NCI-H2107 treated with DMSO at 0.1 percent for 48 hours (cell line): ENCODE results near the gene CCDC77.
A peak's percentile ranks its signal among the peaks of the same experiment; 100 is the strongest.

Experiments used
- DNase-seq: peaks from one replicate; lab custom pipeline; 2025; ENCODE audit not compliant: unreplicated experiment; lab: John Stamatoyannopoulos, UW

CCDC77 gene

GRCh38 chr12:452667-453210 lies 51.3 kb downstream of the CCDC77 start:
- no peak for DNase-seq

- DNase-seq: no peak
These were observed 53.4 kb downstream of the CCDC77 start for GRCh38 chr12:454833-455232.

- no peak for DNase-seq
These were observed 54.4 kb downstream of the CCDC77 start for GRCh38 chr12:455821-456220.

GRCh38 chr12:457676-458075 lies 56.2 kb downstream of the CCDC77 start:
- DNase-seq: no peak

GRCh38 chr12:459050-459429 lies 57.6 kb downstream of the CCDC77 start:
- no peak for DNase-seq

GRCh38 chr12:459430-460258 lies 58.2 kb downstream of the CCDC77 start, which contains the start of gene B4GALNT3:
Gene B4GALNT3, plus strand, starts transcription at chr12:459939. Its CDS starts 438 bp downstream, at chr12:460377.
- peak; percentile 52 for DNase-seq

GRCh38 chr12:460261-461230 lies 59.1 kb downstream of the CCDC77 start:
- DNase-seq: no peak

- no peak for DNase-seq
These were observed 60.0 kb downstream of the CCDC77 start for GRCh38 chr12:461425-461824.

- no peak for DNase-seq
These were observed 61.7 kb downstream of the CCDC77 start for GRCh38 chr12:462936-463705.

- peak; percentile 64 for DNase-seq
These were observed 63.2 kb downstream of the CCDC77 start for GRCh38 chr12:464484-465267.

- no peak for DNase-seq
These were observed 64.6 kb downstream of the CCDC77 start for GRCh38 chr12:466039-466438.

- DNase-seq: no peak
These were observed 65.3 kb downstream of the CCDC77 start for GRCh38 chr12:466762-467161.

GRCh38 chr12:467591-467990 lies 66.1 kb downstream of the CCDC77 start:
- no peak for DNase-seq

GRCh38 chr12:468671-469389 lies 67.4 kb downstream of the CCDC77 start:
- DNase-seq: no peak

GRCh38 chr12:470133-470532 lies 68.7 kb downstream of the CCDC77 start:
- no peak for DNase-seq

GRCh38 chr12:473198-473597 lies 71.8 kb downstream of the CCDC77 start:
- no peak for DNase-seq

- DNase-seq: no peak
These were observed 72.6 kb downstream of the CCDC77 start for GRCh38 chr12:473863-474577.

GRCh38 chr12:475286-475685 lies 73.8 kb downstream of the CCDC77 start:
- DNase-seq: no peak

GRCh38 chr12:479161-479560 lies 77.7 kb downstream of the CCDC77 start:
- DNase-seq: no peak
